ENCODE results near the gene ARHGAP24.

ARHGAP24 gene

GRCh38 chr4:85755285-85755684, 280.3 kb downstream of the ARHGAP24 start:
- H2BK15ac ChIP-seq (replicated peaks; ENCODE audit: low read depth), result peak overlapping the region; percentile 27
- H3K9ac ChIP-seq (ENCODE audit: low read length), result no peak overlapping the region
- no peak overlapping the region for H4K8ac ChIP-seq (ENCODE audit: low read depth, low read length)
- peak overlapping the region; percentile 51 for H3K18ac ChIP-seq (ENCODE audit: low read length)
- H4K5ac ChIP-seq (ENCODE audit: low read length), result no peak overlapping the region
- no peak overlapping the region for H2BK120ac ChIP-seq (ENCODE audit: low read depth, low read length)
- H2BK5ac ChIP-seq (ENCODE audit: low read length), result no peak overlapping the region
- peaks cover 7% of the 10 kb centered on the region for H3K4me1 ChIP-seq (ENCODE audit: control insufficient read depth, low read depth, low read length)
- DNase-seq, result no peak
- H3K4ac ChIP-seq (ENCODE audit: low read depth, low read length), result peak overlapping the region; percentile 55
- no peak overlapping the region for H3K4me2 ChIP-seq (ENCODE audit: low read length)
- no peaks in the 10 kb centered on the region for H3K36me3 ChIP-seq (ENCODE audit: control insufficient read depth, insufficient read depth, low read length)
- H2AK5ac ChIP-seq (ENCODE audit: low read length), result no peak overlapping the region
- H3K79me2 ChIP-seq (ENCODE audit: control insufficient read depth, insufficient read depth, low read length), result no peaks in the 10 kb centered on the region
- H3K27ac ChIP-seq (ENCODE audit: low read depth, low read length), result no peak overlapping the region
- H3K4me3 ChIP-seq (ENCODE audit: low read length), result no peak overlapping the region
- WGBS (ENCODE audit: extremely low coverage, insufficient coverage, low lambda C conversion rate), result no CpG with 5 or more reads among the region's 4 CpGs
- H3K79me1 ChIP-seq (ENCODE audit: low read length), result no peaks in the 10 kb centered on the region
- no peaks in the 10 kb centered on the region for H3K27me3 ChIP-seq (ENCODE audit: insufficient read depth, low read length, poor library complexity)
- H3K23ac ChIP-seq (ENCODE audit: low read length), result no peak overlapping the region
- no peak overlapping the region for H3K56ac ChIP-seq (ENCODE audit: low read length)

GRCh38 chr4:85756938-85757337, 282.0 kb downstream of the ARHGAP24 start:
- H3K79me1 ChIP-seq (ENCODE audit: low read length), result no peaks in the 10 kb centered on the region

GRCh38 chr4:85759388-85759787, 284.4 kb downstream of the ARHGAP24 start:
- Histone ChIP-seq H2BK15ac (replicated peaks; ENCODE audit: low read depth) (no peak overlapping the region), H3K36me3 (ENCODE audit: control insufficient read depth, insufficient read depth, low read length) (no peaks in the 10 kb centered on the region), H3K56ac (ENCODE audit: low read length) (no peak overlapping the region), H2AK5ac (ENCODE audit: low read length) (no peak overlapping the region), H3K4ac (ENCODE audit: low read depth, low read length) (peak overlapping the region; percentile 52), H3K23ac (ENCODE audit: low read length) (no peak overlapping the region), H3K4me1 (ENCODE audit: control insufficient read depth, low read depth, low read length) (no peaks in the 10 kb centered on the region), H3K27ac (ENCODE audit: low read depth, low read length) (no peak overlapping the region), H3K18ac (ENCODE audit: low read length) (peak overlapping the region; percentile 65), H3K79me2 (ENCODE audit: control insufficient read depth, insufficient read depth, low read length) (no peaks in the 10 kb centered on the region), H3K4me2 (ENCODE audit: low read length) (no peak overlapping the region), H3K9ac (ENCODE audit: low read length) (no peak overlapping the region), H3K27me3 (ENCODE audit: insufficient read depth, low read length, poor library complexity) (no peaks in the 10 kb centered on the region), H2BK120ac (ENCODE audit: low read depth, low read length) (no peak overlapping the region), H3K4me3 (ENCODE audit: low read length) (no peak overlapping the region), H3K79me1 (ENCODE audit: low read length) (no peaks in the 10 kb centered on the region), H4K8ac (ENCODE audit: low read depth, low read length) (no peak overlapping the region), H2BK5ac (ENCODE audit: low read length) (peak overlapping the region; percentile 44), H4K5ac (ENCODE audit: low read length) (no peak overlapping the region)
- DNase-seq, result no peak
- no CpG with 5 or more reads among the region's 3 CpGs for WGBS (ENCODE audit: extremely low coverage, insufficient coverage, low lambda C conversion rate)

More at GRCh38 chr4:85756938-85757337, 282.0 kb downstream of the ARHGAP24 start:
- no peak overlapping the region for H4K5ac ChIP-seq (ENCODE audit: low read length)
- no peak overlapping the region for H3K9ac ChIP-seq (ENCODE audit: low read length)
- no peaks in the 10 kb centered on the region for H3K27me3 ChIP-seq (ENCODE audit: insufficient read depth, low read length, poor library complexity)
- H3K4me1 ChIP-seq (ENCODE audit: control insufficient read depth, low read depth, low read length), result peaks cover 6% of the 10 kb centered on the region
- no peak overlapping the region for H2BK120ac ChIP-seq (ENCODE audit: low read depth, low read length)
- H2BK5ac ChIP-seq (ENCODE audit: low read length), result no peak overlapping the region
- H4K8ac ChIP-seq (ENCODE audit: low read depth, low read length), result no peak overlapping the region
- H3K18ac ChIP-seq (ENCODE audit: low read length), result peak overlapping the region; percentile 96
- H3K27ac ChIP-seq (ENCODE audit: low read depth, low read length), result peak overlapping the region; percentile 41
- no peaks in the 10 kb centered on the region for H3K79me2 ChIP-seq (ENCODE audit: control insufficient read depth, insufficient read depth, low read length)
- no peak overlapping the region for H3K4me2 ChIP-seq (ENCODE audit: low read length)
- H2BK15ac ChIP-seq (replicated peaks; ENCODE audit: low read depth), result no peak overlapping the region
- no CpG with 5 or more reads among the region's 3 CpGs for WGBS (ENCODE audit: extremely low coverage, insufficient coverage, low lambda C conversion rate)
- no peak overlapping the region for H3K56ac ChIP-seq (ENCODE audit: low read length)
- no peak overlapping the region for H3K23ac ChIP-seq (ENCODE audit: low read length)
- peak overlapping the region; percentile 55 for H3K4ac ChIP-seq (ENCODE audit: low read depth, low read length)
- no peak overlapping the region for H3K4me3 ChIP-seq (ENCODE audit: low read length)
- H3K36me3 ChIP-seq (ENCODE audit: control insufficient read depth, insufficient read depth, low read length), result no peaks in the 10 kb centered on the region
- H2AK5ac ChIP-seq (ENCODE audit: low read length), result no peak overlapping the region
- DNase-seq, result peak; percentile 64

- H3K79me2 ChIP-seq (ENCODE audit: control insufficient read depth, insufficient read depth, low read length), result no peaks in the 10 kb centered on the region
- peak overlapping the region; percentile 74 for H2BK15ac ChIP-seq (replicated peaks; ENCODE audit: low read depth)
- H3K4me2 ChIP-seq (ENCODE audit: low read length), result no peak overlapping the region
- H3K36me3 ChIP-seq (ENCODE audit: control insufficient read depth, insufficient read depth, low read length), result no peaks in the 10 kb centered on the region
- H4K8ac ChIP-seq (ENCODE audit: low read depth, low read length), result no peak overlapping the region
- no peak overlapping the region for H3K4me3 ChIP-seq (ENCODE audit: low read length)
- H3K9ac ChIP-seq (ENCODE audit: low read length), result no peak overlapping the region
- H3K56ac ChIP-seq (ENCODE audit: low read length), result no peak overlapping the region
- no CpG with 5 or more reads among the region's 4 CpGs for WGBS (ENCODE audit: extremely low coverage, insufficient coverage, low lambda C conversion rate)
- no peaks in the 10 kb centered on the region for H3K27me3 ChIP-seq (ENCODE audit: insufficient read depth, low read length, poor library complexity)
- no peaks in the 10 kb centered on the region for H3K79me1 ChIP-seq (ENCODE audit: low read length)
- H2BK120ac ChIP-seq (ENCODE audit: low read depth, low read length), result no peak overlapping the region
- H2AK5ac ChIP-seq (ENCODE audit: low read length), result no peak overlapping the region
- DNase-seq, result no peak
- no peak overlapping the region for H3K23ac ChIP-seq (ENCODE audit: low read length)
- H3K27ac ChIP-seq (ENCODE audit: low read depth, low read length), result no peak overlapping the region
- H2BK5ac ChIP-seq (ENCODE audit: low read length), result no peak overlapping the region
- H3K4ac ChIP-seq (ENCODE audit: low read depth, low read length), result no peak overlapping the region
- no peak overlapping the region for H4K5ac ChIP-seq (ENCODE audit: low read length)
- H3K4me1 ChIP-seq (ENCODE audit: control insufficient read depth, low read depth, low read length), result no peaks in the 10 kb centered on the region
- H3K18ac ChIP-seq (ENCODE audit: low read length), result peak overlapping the region; percentile 40
These were observed 285.6 kb downstream of the ARHGAP24 start for GRCh38 chr4:85760511-85760910.

- no peak overlapping the region for H4K8ac ChIP-seq (ENCODE audit: low read depth, low read length)
- no peak overlapping the region for H3K4me3 ChIP-seq (ENCODE audit: low read length)
- H3K56ac ChIP-seq (ENCODE audit: low read length), result no peak overlapping the region
- no peak overlapping the region for H3K4ac ChIP-seq (ENCODE audit: low read depth, low read length)
- no peak overlapping the region for H3K18ac ChIP-seq (ENCODE audit: low read length)
- no peaks in the 10 kb centered on the region for H3K27me3 ChIP-seq (ENCODE audit: insufficient read depth, low read length, poor library complexity)
- no peak for DNase-seq
- H3K4me1 ChIP-seq (ENCODE audit: control insufficient read depth, low read depth, low read length), result no peaks in the 10 kb centered on the region
- H2BK120ac ChIP-seq (ENCODE audit: low read depth, low read length), result peak overlapping the region; percentile 28
- H2AK5ac ChIP-seq (ENCODE audit: low read length), result peak overlapping the region; percentile 41
- no CpG with 5 or more reads among the region's 7 CpGs for WGBS (ENCODE audit: extremely low coverage, insufficient coverage, low lambda C conversion rate)
- H3K79me1 ChIP-seq (ENCODE audit: low read length), result no peaks in the 10 kb centered on the region
- H3K23ac ChIP-seq (ENCODE audit: low read length), result no peak overlapping the region
- H4K5ac ChIP-seq (ENCODE audit: low read length), result no peak overlapping the region
- no peak overlapping the region for H3K9ac ChIP-seq (ENCODE audit: low read length)
- H3K27ac ChIP-seq (ENCODE audit: low read depth, low read length), result no peak overlapping the region
- H3K4me2 ChIP-seq (ENCODE audit: low read length), result no peak overlapping the region
- no peak overlapping the region for H2BK15ac ChIP-seq (replicated peaks; ENCODE audit: low read depth)
- no peaks in the 10 kb centered on the region for H3K79me2 ChIP-seq (ENCODE audit: control insufficient read depth, insufficient read depth, low read length)
- no peaks in the 10 kb centered on the region for H3K36me3 ChIP-seq (ENCODE audit: control insufficient read depth, insufficient read depth, low read length)
- H2BK5ac ChIP-seq (ENCODE audit: low read length), result no peak overlapping the region
These were observed 287.0 kb downstream of the ARHGAP24 start for GRCh38 chr4:85761803-85762528.

GRCh38 chr4:85762529-85762871, 287.6 kb downstream of the ARHGAP24 start:
- H3K4ac ChIP-seq (ENCODE audit: low read depth, low read length), result no peak overlapping the region
- no peak overlapping the region for H3K27ac ChIP-seq (ENCODE audit: low read depth, low read length)
- H4K5ac ChIP-seq (ENCODE audit: low read length), result no peak overlapping the region
- no peak overlapping the region for H3K4me2 ChIP-seq (ENCODE audit: low read length)
- DNase-seq, result no peak
- H2BK120ac ChIP-seq (ENCODE audit: low read depth, low read length), result no peak overlapping the region
- H3K27me3 ChIP-seq (ENCODE audit: insufficient read depth, low read length, poor library complexity), result no peaks in the 10 kb centered on the region
- H3K4me1 ChIP-seq (ENCODE audit: control insufficient read depth, low read depth, low read length), result no peaks in the 10 kb centered on the region
- no peak overlapping the region for H3K56ac ChIP-seq (ENCODE audit: low read length)
- no peak overlapping the region for H2BK15ac ChIP-seq (replicated peaks; ENCODE audit: low read depth)
- WGBS (ENCODE audit: extremely low coverage, insufficient coverage, low lambda C conversion rate), result no CpG with 5 or more reads among the region's 2 CpGs
- H3K18ac ChIP-seq (ENCODE audit: low read length), result peak overlapping the region; percentile 31
- no peak overlapping the region for H3K9ac ChIP-seq (ENCODE audit: low read length)
- H3K79me1 ChIP-seq (ENCODE audit: low read length), result no peaks in the 10 kb centered on the region
- no peak overlapping the region for H3K4me3 ChIP-seq (ENCODE audit: low read length)
- H2BK5ac ChIP-seq (ENCODE audit: low read length), result no peak overlapping the region
- no peaks in the 10 kb centered on the region for H3K79me2 ChIP-seq (ENCODE audit: control insufficient read depth, insufficient read depth, low read length)
- no peak overlapping the region for H4K8ac ChIP-seq (ENCODE audit: low read depth, low read length)
- H3K23ac ChIP-seq (ENCODE audit: low read length), result no peak overlapping the region
- H3K36me3 ChIP-seq (ENCODE audit: control insufficient read depth, insufficient read depth, low read length), result no peaks in the 10 kb centered on the region
- no peak overlapping the region for H2AK5ac ChIP-seq (ENCODE audit: low read length)

Data from mesendoderm (in vitro differentiated cells).